OCI-M2 (cell line): Measurements from ENCODE around the gene WSB1.

Experiments
- DNase-seq: peaks from one replicate; lab custom pipeline; 2025; ENCODE audit not compliant: unreplicated experiment; lab: John Stamatoyannopoulos, UW

WSB1 gene

GRCh38 chr17:27333410-27333980 lies 39.6 kb downstream of the WSB1 start:
- DNase-seq: no peak

GRCh38 chr17:27336184-27336583 lies 42.3 kb downstream of the WSB1 start:
- no peak for DNase-seq

GRCh38 chr17:27338536-27338985 lies 44.6 kb downstream of the WSB1 start:
- DNase-seq: no peak

GRCh38 chr17:27339198-27339835 lies 45.4 kb downstream of the WSB1 start:
- no peak for DNase-seq

GRCh38 chr17:27339836-27340550 lies 46.1 kb downstream of the WSB1 start:
- no peak for DNase-seq

GRCh38 chr17:27340575-27340974 lies 46.7 kb downstream of the WSB1 start:
- no peak for DNase-seq

- DNase-seq: no peak
Measured at GRCh38 chr17:27341041-27341471, 47.1 kb downstream of the WSB1 start.

- no peak for DNase-seq
Measured at GRCh38 chr17:27342059-27342458, 48.1 kb downstream of the WSB1 start.

GRCh38 chr17:27343294-27343693 lies 49.4 kb downstream of the WSB1 start:
- DNase-seq: no peak

- no peak for DNase-seq
Measured at GRCh38 chr17:27343977-27344607, 50.2 kb downstream of the WSB1 start.

GRCh38 chr17:27345141-27345904 lies 51.4 kb downstream of the WSB1 start:
- DNase-seq: no peak

GRCh38 chr17:27346228-27346899 lies 52.5 kb downstream of the WSB1 start:
- no peak for DNase-seq

GRCh38 chr17:27348196-27348595 lies 54.3 kb downstream of the WSB1 start:
- DNase-seq: no peak

GRCh38 chr17:27349540-27350021 lies 55.7 kb downstream of the WSB1 start:
- peak; percentile 33 for DNase-seq

GRCh38 chr17:27351759-27352158 lies 57.8 kb downstream of the WSB1 start:
- DNase-seq: no peak

GRCh38 chr17:27352448-27353032 lies 58.6 kb downstream of the WSB1 start:
- DNase-seq: no peak

GRCh38 chr17:27353033-27353460 lies 59.1 kb downstream of the WSB1 start:
- no peak for DNase-seq

- peak; percentile 4 for DNase-seq
Measured at GRCh38 chr17:27353461-27354050, 59.6 kb downstream of the WSB1 start.

GRCh38 chr17:27354051-27354490 lies 60.2 kb downstream of the WSB1 start:
- no peak for DNase-seq
